ENCODE data around the gene SPSB1.

SPSB1 gene

DNA sequence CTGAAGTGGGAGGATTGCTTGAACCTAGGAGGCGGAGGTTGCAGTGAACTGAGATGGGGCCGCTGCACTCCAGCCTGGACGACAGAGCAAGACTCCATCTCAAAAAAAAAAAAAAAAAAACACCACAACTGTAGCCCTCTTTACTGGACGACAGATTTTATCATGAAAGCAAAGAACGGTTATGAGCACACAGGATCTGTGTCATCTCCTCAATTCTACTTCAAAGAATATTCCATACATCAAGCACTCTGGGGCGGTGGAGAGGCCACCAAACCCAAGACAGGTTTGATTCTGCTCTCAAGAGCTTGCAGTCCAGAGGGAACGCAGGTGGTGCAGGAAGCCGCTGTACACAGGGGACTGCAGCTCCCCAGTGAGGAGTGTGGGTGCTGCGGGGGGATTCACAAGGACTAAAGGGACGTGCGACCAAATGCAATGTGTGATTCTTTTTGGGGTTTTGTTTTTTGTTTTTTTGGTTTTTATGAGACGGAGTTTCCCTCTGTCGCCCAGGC lies 110.1 kb downstream of the SPSB1 start:
- TF ChIP-seq, protein P1, sequence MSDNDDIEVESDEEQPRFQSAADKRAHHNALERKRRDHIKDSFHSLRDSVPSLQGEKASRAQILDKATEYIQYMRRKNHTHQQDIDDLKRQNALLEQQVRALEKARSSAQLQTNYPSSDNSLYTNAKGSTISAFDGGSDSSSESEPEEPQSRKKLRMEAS (IDR thresholded peaks at IDR 0.05): no peak
- TF ChIP-seq TCF12 (IDR thresholded peaks at IDR 0.05; ENCODE audit: low read depth): no peak
- TF ChIP-seq TAF1 (IDR thresholded peaks at IDR 0.05; ENCODE audit: low read depth): no peak
- TF ChIP-seq, protein P2, sequence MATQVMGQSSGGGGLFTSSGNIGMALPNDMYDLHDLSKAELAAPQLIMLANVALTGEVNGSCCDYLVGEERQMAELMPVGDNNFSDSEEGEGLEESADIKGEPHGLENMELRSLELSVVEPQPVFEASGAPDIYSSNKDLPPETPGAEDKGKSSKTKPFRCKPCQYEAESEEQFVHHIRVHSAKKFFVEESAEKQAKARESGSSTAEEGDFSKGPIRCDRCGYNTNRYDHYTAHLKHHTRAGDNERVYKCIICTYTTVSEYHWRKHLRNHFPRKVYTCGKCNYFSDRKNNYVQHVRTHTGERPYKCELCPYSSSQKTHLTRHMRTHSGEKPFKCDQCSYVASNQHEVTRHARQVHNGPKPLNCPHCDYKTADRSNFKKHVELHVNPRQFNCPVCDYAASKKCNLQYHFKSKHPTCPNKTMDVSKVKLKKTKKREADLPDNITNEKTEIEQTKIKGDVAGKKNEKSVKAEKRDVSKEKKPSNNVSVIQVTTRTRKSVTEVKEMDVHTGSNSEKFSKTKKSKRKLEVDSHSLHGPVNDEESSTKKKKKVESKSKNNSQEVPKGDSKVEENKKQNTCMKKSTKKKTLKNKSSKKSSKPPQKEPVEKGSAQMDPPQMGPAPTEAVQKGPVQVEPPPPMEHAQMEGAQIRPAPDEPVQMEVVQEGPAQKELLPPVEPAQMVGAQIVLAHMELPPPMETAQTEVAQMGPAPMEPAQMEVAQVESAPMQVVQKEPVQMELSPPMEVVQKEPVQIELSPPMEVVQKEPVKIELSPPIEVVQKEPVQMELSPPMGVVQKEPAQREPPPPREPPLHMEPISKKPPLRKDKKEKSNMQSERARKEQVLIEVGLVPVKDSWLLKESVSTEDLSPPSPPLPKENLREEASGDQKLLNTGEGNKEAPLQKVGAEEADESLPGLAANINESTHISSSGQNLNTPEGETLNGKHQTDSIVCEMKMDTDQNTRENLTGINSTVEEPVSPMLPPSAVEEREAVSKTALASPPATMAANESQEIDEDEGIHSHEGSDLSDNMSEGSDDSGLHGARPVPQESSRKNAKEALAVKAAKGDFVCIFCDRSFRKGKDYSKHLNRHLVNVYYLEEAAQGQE (IDR thresholded peaks at IDR 0.05; ENCODE audit: low read depth): no peak
- TF ChIP-seq EGR1 (IDR thresholded peaks at IDR 0.05): no peak

DNA sequence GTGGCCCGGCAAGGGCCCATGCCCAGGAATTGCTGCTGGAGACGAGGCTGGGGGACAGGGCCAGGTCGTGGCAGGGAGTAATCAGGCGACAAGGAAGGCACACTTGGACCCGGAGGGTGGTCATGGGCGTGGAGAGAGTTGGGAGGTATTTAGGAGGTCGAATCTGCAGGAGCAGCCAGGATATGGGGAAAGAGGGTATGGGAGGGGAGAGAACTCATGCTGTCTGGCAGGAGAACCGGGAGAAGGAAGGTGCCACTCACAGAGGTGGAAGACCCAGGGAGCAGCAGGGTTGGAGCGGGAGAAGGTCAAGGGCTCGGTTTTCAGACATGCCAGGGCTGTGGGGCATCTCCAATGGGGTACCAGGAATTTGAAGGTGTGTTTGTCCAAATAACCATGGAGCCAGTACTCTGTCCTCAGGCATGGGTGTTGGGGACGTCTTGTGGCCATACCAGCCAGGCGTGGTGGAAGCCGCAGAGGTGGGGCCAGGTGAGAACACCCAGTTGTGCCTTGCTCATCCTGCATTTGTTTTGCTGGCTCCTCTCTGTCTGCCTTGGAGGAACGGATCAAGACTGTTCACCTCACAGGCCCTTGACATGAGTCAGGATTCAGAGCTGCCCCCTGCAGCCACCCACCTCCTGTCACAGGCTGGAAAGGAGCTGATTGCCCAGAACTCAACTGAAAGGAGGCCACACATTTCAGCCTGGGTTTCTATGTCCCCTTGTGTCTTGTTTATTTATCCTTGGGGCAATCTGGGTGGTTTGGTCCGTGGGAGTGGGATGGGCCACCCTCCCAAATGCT lies 111.6 kb downstream of the SPSB1 start:
- TF ChIP-seq, protein P2 (IDR thresholded peaks at IDR 0.05; ENCODE audit: low read depth): no peak
- TF ChIP-seq TCF12 (IDR thresholded peaks at IDR 0.05; ENCODE audit: low read depth) (no peak), NFIC (IDR thresholded peaks at IDR 0.05) (no peak), YY1 (IDR thresholded peaks at IDR 0.05; ENCODE audit: low read depth) (no peak), EP300 (IDR thresholded peaks at IDR 0.05; ENCODE audit: borderline replicate concordance) (no peak), RAD21 (IDR thresholded peaks at IDR 0.05; ENCODE audit: low read depth) (no peak), TEAD4 (IDR thresholded peaks at IDR 0.05) (no peak), EGR1 (IDR thresholded peaks at IDR 0.05) (no peak), FOXM1 (IDR thresholded peaks at IDR 0.05; ENCODE audit: borderline replicate concordance, low read depth) (no peak), ZBTB7A (IDR thresholded peaks at IDR 0.05; ENCODE audit: low read depth) (no peak)
- TF ChIP-seq, protein P3, sequence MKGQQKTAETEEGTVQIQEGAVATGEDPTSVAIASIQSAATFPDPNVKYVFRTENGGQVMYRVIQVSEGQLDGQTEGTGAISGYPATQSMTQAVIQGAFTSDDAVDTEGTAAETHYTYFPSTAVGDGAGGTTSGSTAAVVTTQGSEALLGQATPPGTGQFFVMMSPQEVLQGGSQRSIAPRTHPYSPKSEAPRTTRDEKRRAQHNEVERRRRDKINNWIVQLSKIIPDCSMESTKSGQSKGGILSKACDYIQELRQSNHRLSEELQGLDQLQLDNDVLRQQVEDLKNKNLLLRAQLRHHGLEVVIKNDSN (IDR thresholded peaks at IDR 0.05): no peak
- TF ChIP-seq, protein P1 (IDR thresholded peaks at IDR 0.05): no peak

DNA sequence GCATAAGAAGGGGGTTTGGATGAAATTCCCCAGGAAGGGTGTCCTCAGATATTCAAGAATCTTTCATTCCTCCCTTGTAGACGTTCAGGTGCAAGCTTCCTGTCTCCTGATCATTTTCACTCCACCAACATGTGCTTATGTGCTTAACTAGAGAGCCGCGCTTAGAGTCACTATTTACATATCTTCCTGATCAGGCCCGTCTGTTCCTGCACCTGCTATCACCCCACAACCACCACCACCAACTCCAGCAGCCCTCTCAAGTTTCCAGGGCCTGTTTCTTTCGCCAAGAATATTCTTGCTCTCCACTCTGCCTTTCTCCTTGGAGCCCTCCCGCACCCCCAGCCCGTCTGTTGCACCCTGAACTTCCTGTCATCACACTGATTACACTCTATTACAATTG lies 113.4 kb downstream of the SPSB1 start:
- TF ChIP-seq TAF1 (IDR thresholded peaks at IDR 0.05; ENCODE audit: low read depth): no peak
- TF ChIP-seq CEBPB (IDR thresholded peaks at IDR 0.05): no peak
- TF ChIP-seq NFIC (IDR thresholded peaks at IDR 0.05): no peak
- TF ChIP-seq, protein P1 (IDR thresholded peaks at IDR 0.05): no peak
- TF ChIP-seq RAD21 (IDR thresholded peaks at IDR 0.05; ENCODE audit: low read depth): no peak
- TF ChIP-seq ZBTB7A (IDR thresholded peaks at IDR 0.05; ENCODE audit: low read depth): no peak
- TF ChIP-seq, protein P2 (IDR thresholded peaks at IDR 0.05; ENCODE audit: low read depth): no peak
- TF ChIP-seq FOXM1 (IDR thresholded peaks at IDR 0.05; ENCODE audit: borderline replicate concordance, low read depth): no peak
- TF ChIP-seq YY1 (IDR thresholded peaks at IDR 0.05; ENCODE audit: low read depth): no peak
- TF ChIP-seq CREB1 (IDR thresholded peaks at IDR 0.05; ENCODE audit: low read depth): no peak
- no peak for TF ChIP-seq EGR1 (IDR thresholded peaks at IDR 0.05)
- TF ChIP-seq, protein P3 (IDR thresholded peaks at IDR 0.05): no peak
- no peak for TF ChIP-seq TCF12 (IDR thresholded peaks at IDR 0.05; ENCODE audit: low read depth)
- TF ChIP-seq TEAD4 (IDR thresholded peaks at IDR 0.05): no peak
- TF ChIP-seq EP300 (IDR thresholded peaks at IDR 0.05; ENCODE audit: borderline replicate concordance): no peak

DNA sequence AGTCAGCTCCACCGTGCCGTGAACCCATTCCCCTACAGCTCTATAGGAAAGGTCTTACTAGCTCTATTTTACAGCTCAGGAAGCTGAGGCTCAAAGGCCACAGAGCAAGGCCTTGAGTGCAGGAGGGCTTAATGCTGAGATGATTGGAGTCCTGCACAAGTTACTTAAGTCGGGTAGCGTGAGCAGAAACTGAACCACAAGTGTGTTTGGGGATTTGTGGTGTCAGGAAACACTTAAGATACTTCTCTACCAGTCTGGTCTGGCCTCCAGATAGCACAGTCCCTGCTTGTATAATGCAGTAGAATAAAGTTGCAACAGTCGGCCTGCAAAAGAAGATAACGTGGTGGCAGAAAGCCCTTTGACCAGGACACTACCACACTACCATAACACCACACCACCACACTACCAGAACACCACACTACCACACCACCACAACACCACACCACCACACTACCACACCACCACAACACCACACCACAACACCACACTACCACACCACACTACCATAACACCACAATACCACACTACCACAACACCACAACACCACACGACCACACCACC lies 118.1 kb downstream of the SPSB1 start:
- TF ChIP-seq EGR1 (IDR thresholded peaks at IDR 0.05) (no peak), TEAD4 (IDR thresholded peaks at IDR 0.05) (no peak)
- TF ChIP-seq, protein P3 (IDR thresholded peaks at IDR 0.05): no peak
- TF ChIP-seq, protein P1 (IDR thresholded peaks at IDR 0.05): no peak
